GM21447 (cell line): ENCODE results near the gene CD93.

ENCODE experiments used
- ATAC-seq: cut with Tn5 transposase; IDR thresholded peaks from one replicate; pipeline ENCODE4 v1.9.1; 2021; ENCODE audit not compliant: unreplicated experiment

CD93 gene

DNA sequence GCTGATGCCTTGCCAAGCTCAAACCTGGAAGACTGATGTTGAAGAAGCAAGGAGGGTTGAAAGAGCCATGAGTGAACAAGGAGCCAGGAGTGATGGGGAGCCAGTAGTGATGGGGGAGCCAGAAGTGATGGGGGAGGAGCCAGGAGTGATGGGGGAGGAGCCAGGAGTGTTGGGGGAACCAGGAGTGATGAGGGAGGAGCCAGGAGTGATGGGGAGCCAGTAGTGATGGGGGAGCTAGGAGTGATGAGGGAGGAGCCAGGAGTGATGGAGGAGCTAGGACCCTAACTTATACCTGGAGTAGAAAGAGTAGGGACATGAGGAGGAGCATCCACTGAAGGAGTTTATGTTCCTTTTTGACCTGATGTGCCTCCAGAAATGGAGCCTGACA, 14.6 kb upstream of the CD93 start:
- ATAC-seq: no peak

DNA sequence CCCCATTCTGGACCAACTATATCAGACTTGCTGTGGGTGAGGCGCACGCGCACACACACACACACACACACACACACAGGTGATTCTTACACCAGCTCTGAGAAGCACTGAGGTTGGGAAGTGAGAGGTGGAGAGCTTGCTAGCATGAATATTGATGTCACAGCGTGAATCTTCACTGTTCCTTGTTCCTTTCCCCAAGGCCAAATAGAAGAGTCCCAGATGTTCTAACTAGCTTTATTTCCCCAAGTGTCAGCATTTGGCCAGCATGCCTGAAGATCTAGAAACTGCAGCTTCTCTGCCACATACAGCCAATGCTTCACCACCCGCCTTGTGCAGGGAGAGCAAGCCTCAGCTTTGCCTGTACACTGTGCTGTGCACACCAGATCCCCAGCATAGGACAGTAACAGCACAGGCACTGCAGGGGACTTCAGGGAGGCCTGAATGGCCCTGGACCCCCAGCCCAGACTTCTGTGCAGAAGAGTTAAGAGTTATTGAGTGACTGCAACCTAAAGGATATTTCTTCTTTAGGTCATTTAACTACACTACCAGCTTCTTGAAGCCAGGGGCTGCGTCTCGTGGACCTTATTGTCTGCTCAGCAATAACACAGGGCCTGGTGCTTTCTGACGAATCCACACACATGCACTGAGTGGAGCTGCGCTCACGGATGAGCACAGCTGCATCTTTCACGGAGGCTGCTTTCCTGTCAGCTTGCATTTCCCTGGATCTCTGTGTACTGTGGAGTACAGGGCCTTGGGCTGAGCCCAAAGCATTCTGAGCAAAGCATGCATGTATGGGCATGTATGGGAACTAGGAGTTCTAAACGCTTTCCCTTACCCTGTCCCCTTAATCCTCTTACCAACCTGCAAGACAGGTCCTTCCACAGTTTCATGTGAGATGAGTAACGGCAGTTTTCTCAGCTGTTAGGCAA, 13.9 kb upstream of the CD93 start:
- no peak for ATAC-seq

GRCh38 chr20:23097636-23098580, 11.8 kb upstream of the CD93 start:
- no peak for ATAC-seq

DNA sequence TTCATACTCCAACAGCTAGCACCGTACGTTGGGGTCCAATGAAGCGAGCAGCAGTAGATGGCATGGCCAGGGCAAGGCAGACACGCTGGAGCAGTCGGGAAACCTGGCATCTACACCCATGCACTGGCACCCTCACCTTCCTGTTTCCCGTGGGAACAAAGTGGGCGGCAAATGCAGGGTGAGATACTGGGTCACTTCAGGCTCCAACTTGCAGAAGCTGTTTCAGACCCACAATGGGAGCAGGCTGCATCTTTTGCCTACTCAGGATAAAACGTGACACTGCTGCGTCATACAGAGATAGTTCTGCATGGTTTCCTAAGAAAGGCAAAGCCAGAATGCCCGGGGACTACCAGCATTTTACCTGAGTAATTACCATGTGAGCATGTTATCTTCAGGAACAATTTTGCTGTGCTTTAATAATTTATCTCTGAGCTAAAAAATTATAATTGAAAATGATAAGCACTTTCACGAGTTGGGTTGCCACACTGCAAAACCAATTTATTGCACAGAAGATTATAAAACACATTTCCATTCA, 10.9 kb upstream of the CD93 start:
- no peak for ATAC-seq

DNA sequence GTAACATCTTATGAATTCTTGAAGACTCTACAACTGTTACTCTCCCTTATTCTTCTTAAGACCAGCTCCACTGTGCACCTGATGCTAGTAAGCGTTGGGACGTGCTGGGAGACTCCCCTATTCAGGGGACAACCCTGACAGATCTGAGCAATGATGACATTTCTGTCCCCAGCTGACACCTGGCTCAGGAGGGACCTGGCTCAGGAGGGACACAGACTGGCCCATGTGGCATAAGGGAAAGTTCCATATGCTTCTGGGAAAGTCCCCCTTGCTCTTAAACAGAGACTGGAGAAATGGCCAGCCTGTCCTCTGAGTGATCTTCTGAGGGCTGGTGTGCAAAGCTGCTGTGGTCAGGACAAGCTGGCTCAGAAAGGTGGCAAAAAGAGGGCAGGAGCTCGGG, 10.0 kb upstream of the CD93 start:
- no peak for ATAC-seq

GRCh38 chr20:23095499-23095898, 9.4 kb upstream of the CD93 start:
- no peak for ATAC-seq

DNA sequence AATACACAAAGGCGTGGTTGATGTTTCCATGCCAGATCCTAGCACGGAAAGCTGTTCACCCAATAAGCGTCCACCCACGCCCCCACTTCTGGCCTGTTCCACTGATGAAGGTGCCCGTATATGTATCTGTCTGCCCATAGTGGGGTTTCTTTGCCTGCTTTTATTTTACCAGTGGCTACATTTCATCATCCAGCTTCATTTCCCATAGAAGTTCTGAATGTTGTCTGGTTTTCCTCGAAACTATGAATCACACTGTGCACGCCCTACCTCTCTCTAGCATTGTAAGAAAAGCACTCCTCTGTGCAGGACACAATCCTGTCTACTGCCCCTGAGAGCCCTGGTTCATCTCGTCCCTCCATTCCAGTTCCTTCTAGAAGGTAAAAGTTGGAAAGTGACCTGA, 8.8 kb upstream of the CD93 start:
- no peak for ATAC-seq

DNA sequence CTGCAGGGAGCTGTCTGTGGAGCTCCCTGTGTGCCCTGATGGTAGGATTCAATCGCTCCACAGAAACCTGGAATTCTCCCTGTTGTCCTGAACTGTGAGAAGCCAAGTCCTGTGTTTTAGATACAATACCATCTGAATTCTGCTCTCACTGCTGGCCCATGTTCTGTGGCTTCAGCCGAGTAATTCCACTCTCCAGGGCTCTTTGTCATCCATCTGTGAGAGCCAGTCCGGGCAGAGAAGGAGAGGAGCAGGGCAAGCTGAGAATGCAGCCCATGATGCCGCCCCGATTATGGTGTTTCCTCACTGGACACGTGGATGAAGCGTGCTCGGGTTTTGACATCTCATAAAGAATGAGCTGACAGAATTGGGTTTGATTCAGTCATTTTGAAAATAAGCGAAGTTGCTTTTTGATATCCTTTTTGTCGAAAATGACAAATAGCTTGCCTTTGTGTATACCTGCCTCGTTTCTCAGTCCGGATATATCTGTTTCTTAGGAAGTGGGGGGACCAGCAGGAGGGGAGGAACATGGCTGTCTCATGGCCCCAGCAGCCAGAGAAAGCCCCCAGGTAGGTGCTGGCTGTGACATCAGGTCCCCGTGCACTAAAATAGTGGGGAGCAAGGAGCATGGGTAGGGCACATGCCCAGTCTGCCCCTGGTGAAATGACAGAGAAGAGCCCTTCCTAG, 8.2 kb upstream of the CD93 start:
- no peak for ATAC-seq

- no peak for ATAC-seq
Observed at GRCh38 chr20:23093613-23094012, 7.5 kb upstream of the CD93 start.

GRCh38 chr20:23092861-23093495, 6.9 kb upstream of the CD93 start:
- ATAC-seq: no peak

DNA sequence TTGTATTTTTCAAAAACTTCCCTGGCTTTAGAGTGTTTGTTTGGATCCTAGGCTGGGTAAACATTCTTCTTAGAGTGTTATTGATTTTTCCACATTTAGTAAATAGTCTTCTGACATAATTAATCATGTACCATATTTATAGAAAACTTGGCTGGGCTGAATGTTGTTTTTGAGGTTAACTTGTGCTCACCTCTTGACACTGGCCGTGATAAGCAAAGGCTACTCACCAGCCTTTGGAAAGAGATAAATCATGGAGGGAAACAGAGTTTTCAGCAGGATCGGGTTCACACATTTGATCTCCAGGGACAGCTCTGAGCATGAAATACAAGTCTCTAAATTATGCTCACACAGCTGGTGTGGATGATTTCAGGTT, 6.2 kb upstream of the CD93 start:
- no peak for ATAC-seq

DNA sequence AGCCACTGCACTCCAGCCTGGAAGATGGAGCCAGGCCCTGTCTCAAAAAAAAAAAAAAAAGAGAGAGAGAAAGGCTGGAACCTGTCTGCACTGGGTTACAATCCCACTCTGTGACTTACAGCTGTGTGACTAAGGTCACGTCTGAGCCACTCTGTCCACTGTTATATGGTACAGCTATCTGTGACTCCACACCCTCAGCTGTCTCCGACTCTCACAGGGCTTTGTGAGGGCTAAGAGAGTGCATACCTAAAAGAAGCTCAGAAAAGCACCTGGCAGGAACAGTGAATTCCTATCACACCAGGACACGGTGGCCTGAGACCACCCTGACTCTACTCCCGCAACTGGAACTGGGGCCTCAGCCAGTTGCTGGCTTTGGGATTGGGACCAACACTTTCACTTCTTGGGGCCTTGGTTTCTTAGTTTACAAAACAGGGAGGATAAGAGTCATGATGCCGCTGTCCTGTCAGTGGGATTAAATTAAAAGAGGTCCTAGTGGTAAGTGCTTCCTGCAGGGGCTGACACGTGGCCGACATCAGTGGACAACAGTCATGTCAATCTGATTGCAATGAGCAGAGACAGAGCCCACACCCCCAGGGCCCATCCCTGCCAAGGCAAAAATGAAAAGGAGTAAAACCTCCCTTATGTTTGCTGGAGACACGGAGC, 5.7 kb upstream of the CD93 start:
- ATAC-seq: no peak

DNA sequence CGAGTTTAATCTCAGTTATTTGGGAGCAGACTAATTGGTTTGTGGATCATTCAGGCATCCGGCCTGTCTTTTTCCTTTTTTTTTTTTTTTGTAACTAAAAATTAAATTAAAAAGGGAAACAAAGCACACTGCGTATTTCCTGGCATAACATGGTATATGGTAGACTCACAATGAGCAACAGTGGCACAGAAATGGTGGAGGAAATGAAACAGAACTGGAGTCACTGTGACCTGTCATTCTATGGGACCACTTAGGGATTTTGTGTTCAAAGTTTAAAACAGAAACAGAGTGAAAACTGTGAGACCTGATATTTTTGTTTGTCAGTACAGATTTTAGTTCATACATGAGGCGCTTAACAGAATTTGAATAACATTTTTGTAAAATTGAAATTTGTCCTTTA, 4.8 kb upstream of the CD93 start:
- no peak for ATAC-seq

DNA sequence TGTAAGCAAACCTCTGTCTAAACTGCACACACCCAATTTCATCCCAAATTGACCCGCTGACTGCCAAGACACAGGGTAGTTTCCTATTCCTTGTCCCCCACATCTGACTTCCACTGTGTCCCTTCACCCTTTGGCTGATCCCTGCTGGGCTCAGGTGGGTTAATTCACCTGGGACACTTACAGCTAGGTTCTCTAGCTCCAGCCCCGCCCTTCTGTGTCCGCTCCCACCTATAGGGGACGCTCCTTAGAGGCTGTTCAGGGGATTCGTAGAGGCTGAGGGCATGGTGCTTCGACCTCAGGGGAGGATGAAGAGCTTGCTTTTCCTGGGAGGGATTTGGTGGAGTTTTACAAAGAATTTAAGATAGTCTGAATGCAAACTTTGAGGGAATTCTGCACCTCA, 4.0 kb upstream of the CD93 start:
- ATAC-seq: no peak

DNA sequence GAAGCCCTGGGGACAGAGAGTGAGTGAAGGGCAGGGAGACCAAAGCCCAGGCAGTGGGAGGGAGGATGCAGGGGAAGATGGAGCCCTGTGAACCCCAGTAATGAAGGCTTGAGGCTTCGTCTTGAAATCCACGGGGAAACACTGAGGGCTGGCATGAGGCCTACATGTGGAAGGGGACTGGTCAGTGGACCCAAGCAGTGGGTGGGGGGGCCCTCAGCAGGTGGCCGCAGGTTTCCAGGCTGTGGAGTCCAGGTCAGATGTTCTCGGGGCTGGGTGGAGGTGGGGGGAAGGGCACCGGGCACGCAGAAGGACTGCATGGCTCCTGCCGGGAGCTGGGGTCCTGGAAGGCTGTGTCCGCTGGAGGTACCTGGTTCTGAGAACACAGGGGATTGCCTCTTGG, 2.7 kb upstream of the CD93 start:
- no peak for ATAC-seq

- no peak for ATAC-seq
Observed at GRCh38 chr20:23087587-23088251, 1.6 kb upstream of the CD93 start.

- ATAC-seq: no peak
Observed at GRCh38 chr20:23086931-23087411, 847 bp upstream of the CD93 start.

DNA sequence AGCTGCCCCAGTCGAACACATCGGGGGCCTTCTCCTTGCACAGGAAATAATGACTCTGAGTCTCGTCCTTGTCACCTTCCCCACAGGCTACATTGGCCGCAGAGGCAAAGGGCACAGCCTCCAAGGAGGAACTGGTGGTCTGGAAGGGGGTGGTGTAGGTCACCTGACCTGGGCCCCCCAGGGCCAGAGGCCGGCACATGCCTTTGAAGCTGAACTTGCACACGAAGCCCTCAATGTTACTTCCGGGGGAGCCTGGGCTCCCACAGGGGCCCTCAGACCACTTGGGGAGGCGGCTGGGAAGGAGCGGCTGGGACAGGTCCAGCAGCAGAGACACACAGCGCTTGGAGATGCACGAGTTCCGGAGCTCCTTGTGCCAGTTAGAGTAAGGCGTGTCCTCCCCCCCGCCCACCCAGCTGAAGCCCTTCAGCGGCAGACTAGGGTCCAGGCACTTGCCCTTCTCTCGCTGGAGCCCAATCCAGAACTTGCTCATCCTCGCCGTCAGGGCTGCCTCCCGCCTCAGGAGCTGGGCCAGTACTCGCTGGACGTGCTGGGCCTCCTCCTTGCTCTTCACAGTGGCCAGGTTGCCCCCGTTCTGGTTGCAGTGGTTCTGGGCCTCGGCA, 578 bp downstream of the CD93 start:
- no peak for ATAC-seq

GRCh38 chr20:23084845-23085365, 1.2 kb downstream of the CD93 start:
- no peak for ATAC-seq
